GM06990 (cell line): Measurements from ENCODE around the gene TNC.

Experiments
- DNase-seq: peaks from one replicate; pipeline ENCODE4 v3.0.0-alpha.2; 2011; ENCODE audit not compliant: insufficient read length; ENCODE audit errors: extremely low read depth
- H3K27me3 ChIP-seq: replicated peaks from 2 replicates; pipeline ENCODE4 v1.6.0; 2011; ENCODE audit warnings: low read length; ENCODE audit not compliant: control insufficient read depth, insufficient read depth
- H3K36me3 ChIP-seq: 2 replicates; pipeline ENCODE4 v1.5.1; 2011; ENCODE audit warnings: low read length; ENCODE audit not compliant: control insufficient read depth, insufficient read depth
- H3K4me3 ChIP-seq: replicated peaks from 2 replicates; pipeline ENCODE4 v1.5.1; 2011; ENCODE audit warnings: low read depth, mild to moderate bottlenecking, control low read depth, low read length
- TF ChIP-seq, protein P1 (sequence below): IDR thresholded peaks from 2 replicates; pipeline ENCODE4 v1.5.1; 2011; ENCODE audit warnings: low read length, control low read depth, mild to moderate bottlenecking, inconsistent platforms; ENCODE audit not compliant: insufficient read depth, poor library complexity, severe bottlenecking

Gene TNC

DNA sequence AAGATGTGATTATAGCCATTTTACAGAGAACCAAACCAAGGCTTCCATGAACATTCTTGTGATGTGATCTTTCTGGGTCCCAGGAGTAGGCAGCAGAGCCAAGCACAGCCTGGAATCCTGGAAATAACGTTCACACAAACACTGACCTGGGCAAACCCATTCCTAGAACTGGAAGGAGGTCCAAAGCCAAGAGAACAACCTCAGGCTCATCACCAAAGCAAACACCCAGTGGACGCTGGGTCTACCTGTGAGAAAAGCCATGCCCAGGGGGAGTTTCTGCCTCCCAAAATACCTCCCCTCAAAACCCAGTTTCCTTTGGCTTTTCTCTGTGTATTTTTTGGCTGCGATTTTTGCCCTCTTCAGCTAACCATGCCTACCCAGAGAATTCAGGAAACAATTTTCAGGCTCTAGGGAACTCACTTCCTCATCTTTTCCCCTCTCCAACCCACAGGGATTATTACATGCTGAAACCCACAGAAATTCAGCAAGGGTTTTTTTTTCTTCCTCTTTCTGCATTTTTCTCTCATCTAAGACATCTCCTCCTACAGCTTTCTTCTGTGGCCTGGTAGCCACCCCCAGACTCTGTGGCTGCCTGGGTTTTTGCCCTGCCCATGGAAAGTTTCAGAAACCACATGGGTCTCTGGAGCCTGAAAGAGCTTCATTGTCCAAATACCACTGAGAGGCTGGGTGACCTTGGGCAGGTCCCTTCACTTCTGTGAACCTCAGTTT is 75.0 kb downstream of the TNC start:
- H3K36me3 ChIP-seq, result no peaks in the 10 kb centered on the region
- H3K27me3 ChIP-seq, result peaks cover 1% of the 10 kb centered on the region; the same call in 1 of the 2 replicates
- DNase-seq, result peak; percentile 13
- TF ChIP-seq, protein P1, sequence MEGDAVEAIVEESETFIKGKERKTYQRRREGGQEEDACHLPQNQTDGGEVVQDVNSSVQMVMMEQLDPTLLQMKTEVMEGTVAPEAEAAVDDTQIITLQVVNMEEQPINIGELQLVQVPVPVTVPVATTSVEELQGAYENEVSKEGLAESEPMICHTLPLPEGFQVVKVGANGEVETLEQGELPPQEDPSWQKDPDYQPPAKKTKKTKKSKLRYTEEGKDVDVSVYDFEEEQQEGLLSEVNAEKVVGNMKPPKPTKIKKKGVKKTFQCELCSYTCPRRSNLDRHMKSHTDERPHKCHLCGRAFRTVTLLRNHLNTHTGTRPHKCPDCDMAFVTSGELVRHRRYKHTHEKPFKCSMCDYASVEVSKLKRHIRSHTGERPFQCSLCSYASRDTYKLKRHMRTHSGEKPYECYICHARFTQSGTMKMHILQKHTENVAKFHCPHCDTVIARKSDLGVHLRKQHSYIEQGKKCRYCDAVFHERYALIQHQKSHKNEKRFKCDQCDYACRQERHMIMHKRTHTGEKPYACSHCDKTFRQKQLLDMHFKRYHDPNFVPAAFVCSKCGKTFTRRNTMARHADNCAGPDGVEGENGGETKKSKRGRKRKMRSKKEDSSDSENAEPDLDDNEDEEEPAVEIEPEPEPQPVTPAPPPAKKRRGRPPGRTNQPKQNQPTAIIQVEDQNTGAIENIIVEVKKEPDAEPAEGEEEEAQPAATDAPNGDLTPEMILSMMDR, result no peak
- H3K4me3 ChIP-seq, result no peak overlapping the region

DNA sequence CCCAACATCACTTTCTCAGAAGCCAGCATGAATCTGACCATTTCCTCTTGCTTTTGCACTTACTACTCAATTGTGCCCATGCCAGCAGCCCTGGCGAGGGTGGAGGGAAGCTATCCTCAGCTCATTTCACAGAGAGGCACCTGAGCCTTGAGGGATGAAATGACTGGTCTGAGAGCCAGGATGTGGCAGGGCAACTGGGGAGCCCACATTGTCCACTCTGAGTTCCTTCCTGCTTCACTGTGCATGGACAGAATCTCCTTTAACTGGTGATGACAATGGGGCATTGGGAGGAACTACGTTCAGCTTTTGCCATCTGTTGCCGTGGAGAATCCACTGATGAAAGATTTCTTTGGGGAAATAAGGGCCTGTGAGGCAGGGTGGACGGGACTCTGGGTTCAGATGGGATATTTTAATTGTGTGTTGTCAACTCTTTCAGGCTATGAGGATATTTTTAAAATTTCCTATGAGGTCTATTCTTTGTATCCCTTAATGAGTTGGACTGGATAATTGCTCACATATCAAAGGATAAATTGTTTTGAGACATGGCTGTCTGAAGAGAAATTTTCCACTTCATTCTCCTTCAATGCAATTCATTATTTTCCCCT is 78.3 kb downstream of the TNC start:
- DNase-seq, result no peak
- H3K36me3 ChIP-seq, result no peaks in the 10 kb centered on the region
- no peak overlapping the region for H3K4me3 ChIP-seq
- peaks cover 1% of the 10 kb centered on the region; the same call in 1 of the 2 replicates for H3K27me3 ChIP-seq
- TF ChIP-seq, protein P1, result no peak

DNA sequence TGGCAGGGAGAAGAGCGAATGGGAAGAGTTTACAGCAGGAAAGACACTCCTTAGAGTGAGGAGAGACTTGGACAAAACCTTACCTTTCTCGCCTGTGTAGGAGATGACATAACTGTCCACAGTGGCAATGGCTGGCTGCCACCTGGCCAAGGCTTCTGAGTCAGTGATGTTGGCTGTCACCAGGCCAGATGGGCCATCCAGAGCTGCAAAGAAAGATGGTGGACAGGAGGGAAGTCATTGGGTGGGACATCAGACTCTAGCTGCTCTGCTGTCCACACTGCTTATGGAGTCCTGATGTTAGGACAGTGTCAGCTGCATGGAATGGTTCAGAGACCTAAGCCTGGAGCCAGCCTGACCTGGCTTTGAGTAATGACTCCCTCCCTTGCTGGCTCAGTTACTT is 79.8 kb downstream of the TNC start:
- TF ChIP-seq, protein P1, result no peak
- Histone ChIP-seq H3K36me3 (no peaks in the 10 kb centered on the region), H3K4me3 (no peak overlapping the region), H3K27me3 (peaks cover 1% of the 10 kb centered on the region; the same call in 1 of the 2 replicates)
- no peak for DNase-seq

DNA sequence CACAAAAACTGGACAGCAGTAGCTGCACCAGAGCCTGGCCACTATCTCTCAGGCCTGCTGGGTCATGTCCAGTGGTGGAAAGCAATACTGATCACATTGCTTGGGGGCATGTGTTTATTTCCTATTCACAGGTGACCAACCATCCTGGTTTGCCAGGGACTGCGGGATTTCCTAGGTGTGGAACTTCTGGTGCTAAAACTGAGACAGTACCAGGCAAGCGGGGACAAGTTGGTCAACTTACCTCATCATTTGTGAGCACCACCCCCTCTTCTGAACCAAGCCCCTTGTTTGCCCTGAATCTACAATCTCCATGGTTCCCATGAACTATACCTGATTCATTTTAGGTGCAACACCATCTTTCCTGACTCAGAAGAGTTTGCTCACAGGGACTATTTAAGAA is 81.3 kb downstream of the TNC start:
- Histone ChIP-seq H3K4me3 (no peak overlapping the region), H3K36me3 (no peaks in the 10 kb centered on the region), H3K27me3 (peaks cover 1% of the 10 kb centered on the region; the same call in 1 of the 2 replicates)
- TF ChIP-seq, protein P1, result no peak
- no peak for DNase-seq

DNA sequence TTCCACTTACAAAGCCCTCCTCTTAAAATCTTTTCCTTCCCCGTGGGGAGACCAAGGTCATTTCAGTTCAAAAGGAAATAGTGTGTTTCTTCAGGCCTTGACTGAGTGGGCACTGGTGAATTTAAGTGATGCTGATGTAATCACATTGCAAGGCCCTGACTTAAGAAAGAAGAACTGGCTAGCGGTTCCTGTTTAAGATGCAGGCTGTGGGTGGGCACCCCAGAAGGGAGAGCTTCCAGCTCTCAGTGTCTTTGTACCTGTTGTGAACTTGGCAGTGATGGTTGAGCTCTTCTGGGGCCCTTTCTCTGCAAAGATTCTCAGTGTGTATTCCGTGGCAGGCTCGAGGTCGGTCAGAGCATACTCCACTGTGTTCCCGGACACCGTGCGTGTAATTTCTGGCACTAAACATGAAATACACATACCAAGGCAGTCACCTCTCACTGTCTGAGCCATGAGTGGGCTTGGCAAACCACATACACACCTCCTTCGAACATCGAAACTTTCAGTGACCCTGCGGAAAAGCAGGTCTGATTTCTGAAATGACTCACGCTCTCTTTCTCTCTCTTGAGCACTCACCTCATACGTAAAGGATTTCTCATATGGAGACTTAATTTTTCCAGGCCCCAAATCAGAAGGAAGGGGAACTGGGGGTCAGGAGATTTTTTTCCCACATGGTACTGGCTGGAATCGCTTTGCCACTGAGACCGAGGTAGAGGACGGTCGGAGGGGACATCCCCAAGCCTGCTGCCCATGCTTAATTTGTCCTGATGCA is 81.9 kb downstream of the TNC start:
- H3K36me3 ChIP-seq, result no peaks in the 10 kb centered on the region
- peak; percentile 52 for DNase-seq
- H3K27me3 ChIP-seq, result peaks cover 1% of the 10 kb centered on the region

More for the DNA sequence above, 81.9 kb downstream of the TNC start:
- no peak overlapping the region for H3K4me3 ChIP-seq
- TF ChIP-seq, protein P1, result no peak
